ENCODE data around the gene ADGRD2. TPM values are rescaled to one million over a fixed set of nuclear protein-coding genes. Genes with fewer than 3 reads are reported as not detected.

ADGRD2 gene, protein sequence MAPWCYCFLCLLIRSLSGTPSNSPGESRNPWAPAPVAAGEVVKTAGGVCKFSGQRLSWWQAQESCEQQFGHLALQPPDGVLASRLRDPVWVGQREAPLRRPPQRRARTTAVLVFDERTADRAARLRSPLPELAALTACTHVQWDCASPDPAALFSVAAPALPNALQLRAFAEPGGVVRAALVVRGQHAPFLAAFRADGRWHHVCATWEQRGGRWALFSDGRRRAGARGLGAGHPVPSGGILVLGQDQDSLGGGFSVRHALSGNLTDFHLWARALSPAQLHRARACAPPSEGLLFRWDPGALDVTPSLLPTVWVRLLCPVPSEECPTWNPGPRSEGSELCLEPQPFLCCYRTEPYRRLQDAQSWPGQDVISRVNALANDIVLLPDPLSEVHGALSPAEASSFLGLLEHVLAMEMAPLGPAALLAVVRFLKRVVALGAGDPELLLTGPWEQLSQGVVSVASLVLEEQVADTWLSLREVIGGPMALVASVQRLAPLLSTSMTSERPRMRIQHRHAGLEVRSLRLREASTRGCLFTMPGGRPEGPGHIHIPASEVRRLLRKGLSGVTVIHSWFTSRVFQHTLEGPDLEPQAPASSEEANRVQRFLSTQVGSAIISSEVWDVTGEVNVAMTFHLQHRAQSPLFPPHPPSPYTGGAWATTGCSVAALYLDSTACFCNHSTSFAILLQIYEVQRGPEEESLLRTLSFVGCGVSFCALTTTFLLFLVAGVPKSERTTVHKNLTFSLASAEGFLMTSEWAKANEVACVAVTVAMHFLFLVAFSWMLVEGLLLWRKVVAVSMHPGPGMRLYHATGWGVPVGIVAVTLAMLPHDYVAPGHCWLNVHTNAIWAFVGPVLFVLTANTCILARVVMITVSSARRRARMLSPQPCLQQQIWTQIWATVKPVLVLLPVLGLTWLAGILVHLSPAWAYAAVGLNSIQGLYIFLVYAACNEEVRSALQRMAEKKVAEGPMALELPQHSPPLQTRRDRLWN
- total RNA-seq (ENCODE audit: low replicate concordance), result not detected in 2 replicates

DNA sequence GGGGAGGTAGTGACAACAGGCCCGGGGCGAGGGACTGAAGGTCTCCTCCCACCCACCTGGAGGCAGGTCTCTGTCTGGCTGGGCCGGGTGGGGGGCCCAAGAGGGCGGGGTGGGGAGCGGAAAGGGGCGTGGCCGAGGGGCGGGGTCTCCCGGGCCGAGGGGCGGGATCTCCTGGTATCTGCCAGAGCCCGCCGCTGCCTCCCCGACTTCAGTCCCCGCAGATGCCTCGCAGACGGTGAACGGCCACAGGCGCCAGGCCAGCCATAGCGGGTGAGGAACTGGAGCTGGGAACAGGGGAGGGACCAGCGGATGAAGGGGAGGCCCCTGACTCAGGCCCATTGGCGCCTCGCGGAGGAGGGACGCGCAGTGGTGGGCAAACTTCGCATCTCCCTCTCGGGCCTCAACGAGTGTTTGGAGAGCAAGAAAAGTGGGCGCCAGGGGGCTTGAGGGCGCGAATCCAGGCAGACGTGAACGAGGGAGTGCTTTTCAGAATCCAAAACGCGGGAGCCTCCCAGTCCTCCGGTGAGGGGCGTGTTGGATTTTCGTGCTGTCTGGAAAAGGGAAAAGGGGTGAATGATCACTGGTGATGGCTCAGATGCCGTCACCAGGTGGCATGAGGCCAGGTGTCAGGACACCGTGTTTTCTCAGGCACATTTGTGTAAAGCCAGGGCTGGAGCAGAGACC is at the start of gene ADGRD2:
Gene ADGRD2 (plus strand): TSS at position 211 of the 684 bp plus-strand sequence. CDS start 1,216 bp downstream, outside the sequence.
- peak within 1 kb of the TSS; percentile 17 for H3K4me3 ChIP-seq (ENCODE audit: low read depth, low read length)
- no peak for TF ChIP-seq CTCF (IDR thresholded peaks at IDR 0.05; ENCODE audit: insufficient read depth, low read length)
- peak; percentile 4 for DNase-seq (ENCODE audit: low read depth)

- no peak for DNase-seq (ENCODE audit: low read depth)
- TF ChIP-seq CTCF (IDR thresholded peaks at IDR 0.05; ENCODE audit: insufficient read depth, low read length), result no peak
- H3K4me3 ChIP-seq (ENCODE audit: low read depth, low read length), result no peak overlapping the region
These were observed 47.0 kb upstream of the ADGRD2 start for GRCh38 chr9:124403246-124403645.

DNA sequence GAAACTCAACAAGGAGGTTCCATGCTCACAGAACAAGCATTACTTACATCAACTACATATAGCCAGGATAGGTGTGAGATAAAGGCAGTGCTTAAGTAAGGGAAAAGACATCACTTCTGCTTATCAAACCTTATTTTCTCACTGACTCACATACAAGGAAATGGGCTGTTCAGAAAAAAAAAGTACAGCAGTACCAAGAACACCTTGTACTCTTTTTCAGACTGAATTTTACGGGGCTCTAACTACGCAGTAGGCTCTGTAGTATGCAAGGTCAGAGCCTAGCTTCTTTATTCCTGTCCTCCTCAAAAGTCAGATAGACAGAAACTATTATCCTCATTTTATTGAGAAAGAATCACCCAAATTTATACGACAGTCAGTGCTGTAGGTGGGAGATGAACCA is 40.8 kb upstream of the ADGRD2 start:
- DNase-seq (ENCODE audit: low read depth), result no peak
- no peak overlapping the region for H3K4me3 ChIP-seq (ENCODE audit: low read depth, low read length)
- TF ChIP-seq CTCF (IDR thresholded peaks at IDR 0.05; ENCODE audit: insufficient read depth, low read length), result no peak

DNA sequence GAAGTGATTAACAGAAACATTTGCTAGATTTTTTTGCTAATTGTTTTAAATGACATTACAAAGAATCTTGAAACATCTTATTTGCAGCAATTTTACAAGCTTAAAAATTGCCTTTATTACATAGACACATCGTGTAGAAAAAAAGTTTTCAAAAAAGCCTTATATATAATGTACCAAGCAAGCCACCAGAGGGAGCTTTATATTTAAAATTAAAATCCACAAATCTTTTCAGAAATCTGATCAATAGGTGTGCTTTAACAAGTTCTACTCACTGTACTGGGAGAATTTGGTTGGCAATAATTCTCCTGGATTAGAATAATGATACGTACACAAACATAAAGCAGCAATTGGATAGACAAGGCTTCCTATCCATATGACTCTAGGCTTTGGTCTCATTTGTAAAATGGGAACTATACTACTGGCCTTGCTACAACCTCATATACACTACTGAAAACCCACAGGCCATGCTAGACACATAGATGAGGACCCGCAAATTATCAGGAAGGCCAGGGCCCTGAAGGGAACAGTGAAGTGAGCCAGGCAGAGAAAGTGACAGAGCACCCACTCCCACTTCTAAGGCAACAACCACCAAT is 39.8 kb upstream of the ADGRD2 start:
- DNase-seq (ENCODE audit: low read depth), result peak; percentile 43
- H3K4me3 ChIP-seq (ENCODE audit: low read depth, low read length), result no peak overlapping the region

DNA sequence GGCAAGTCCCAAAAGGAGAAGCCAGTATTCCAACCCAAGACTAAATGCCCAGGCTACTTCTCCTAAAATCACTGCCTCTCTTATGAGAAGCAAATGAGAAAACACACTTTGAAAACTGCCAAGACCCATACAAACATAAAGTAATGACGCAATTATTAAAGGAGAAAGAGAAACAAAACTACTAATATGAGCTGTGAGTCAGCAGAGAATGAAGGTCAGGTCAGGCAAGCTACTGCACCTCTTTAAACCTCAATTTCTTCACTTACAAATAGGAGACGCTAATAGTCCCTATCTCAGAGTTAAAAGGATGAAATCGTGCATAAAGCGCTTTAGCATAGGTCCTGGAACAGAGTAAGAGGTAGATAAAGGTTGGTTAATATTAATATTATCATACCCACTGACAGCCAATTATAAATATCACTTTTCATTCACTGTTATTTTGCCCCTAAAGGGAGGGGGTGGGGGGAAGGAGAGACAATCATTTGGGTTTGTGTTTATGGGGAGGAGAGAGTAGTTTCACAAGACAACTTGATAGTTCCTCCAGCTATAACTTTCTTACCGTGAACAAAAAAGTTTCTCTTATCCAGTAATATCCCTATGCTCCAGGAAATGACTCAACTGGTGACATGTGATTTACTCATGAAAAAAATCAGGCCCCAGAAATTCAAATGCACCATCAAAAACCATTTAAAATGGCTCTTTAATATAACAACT is 38.6 kb upstream of the ADGRD2 start:
- H3K4me3 ChIP-seq (ENCODE audit: low read depth, low read length), result peak overlapping the region; percentile 37
- TF ChIP-seq CTCF (IDR thresholded peaks at IDR 0.05; ENCODE audit: insufficient read depth, low read length), result no peak
- DNase-seq (ENCODE audit: low read depth), result peak; percentile 83

More for the DNA sequence above, 39.8 kb upstream of the ADGRD2 start:
- TF ChIP-seq CTCF (IDR thresholded peaks at IDR 0.05; ENCODE audit: insufficient read depth, low read length), result peak; percentile 42
